CD4-positive, alpha-beta T cell treated with Interleukin-17A for 4 hours (primary cell): ENCODE measurements around the gene FAM20A.
"Not testable (repeated sequence)": the region's sequence is repeated elsewhere in the genome, so short reads cannot be mapped to it uniquely, and the experiment has no call there.

Source experiments
- DNase-seq: peaks from one replicate; pipeline ENCODE4 v3.0.0-alpha.2; 2020; ENCODE audit warnings: mixed read lengths

FAM20A gene

GRCh38 chr17:68587847-68588246 lies 13.3 kb downstream of the FAM20A start:
- DNase-seq: no peak

DNA sequence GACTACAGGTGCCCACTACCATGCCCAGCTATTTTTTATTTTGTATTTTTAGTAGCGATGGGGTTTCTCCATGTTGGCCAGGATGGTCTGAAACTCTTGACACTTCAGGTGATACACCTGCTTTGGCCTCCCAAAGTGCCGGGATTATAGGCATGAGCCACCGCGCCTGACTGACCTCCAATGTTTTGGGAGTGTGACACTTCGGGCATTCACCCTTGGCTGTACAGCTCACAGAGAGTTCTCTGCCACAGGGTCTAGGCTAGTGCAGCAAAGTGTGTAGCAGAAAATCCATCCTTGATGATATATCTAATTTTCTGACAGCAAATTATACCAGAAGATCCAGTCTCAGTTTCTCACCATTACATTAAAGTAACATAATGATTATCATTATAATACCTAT lies 14.1 kb downstream of the FAM20A start:
- DNase-seq: no peak

- DNase-seq: no peak
Observed at GRCh38 chr17:68585643-68586042, 15.5 kb downstream of the FAM20A start.

DNA sequence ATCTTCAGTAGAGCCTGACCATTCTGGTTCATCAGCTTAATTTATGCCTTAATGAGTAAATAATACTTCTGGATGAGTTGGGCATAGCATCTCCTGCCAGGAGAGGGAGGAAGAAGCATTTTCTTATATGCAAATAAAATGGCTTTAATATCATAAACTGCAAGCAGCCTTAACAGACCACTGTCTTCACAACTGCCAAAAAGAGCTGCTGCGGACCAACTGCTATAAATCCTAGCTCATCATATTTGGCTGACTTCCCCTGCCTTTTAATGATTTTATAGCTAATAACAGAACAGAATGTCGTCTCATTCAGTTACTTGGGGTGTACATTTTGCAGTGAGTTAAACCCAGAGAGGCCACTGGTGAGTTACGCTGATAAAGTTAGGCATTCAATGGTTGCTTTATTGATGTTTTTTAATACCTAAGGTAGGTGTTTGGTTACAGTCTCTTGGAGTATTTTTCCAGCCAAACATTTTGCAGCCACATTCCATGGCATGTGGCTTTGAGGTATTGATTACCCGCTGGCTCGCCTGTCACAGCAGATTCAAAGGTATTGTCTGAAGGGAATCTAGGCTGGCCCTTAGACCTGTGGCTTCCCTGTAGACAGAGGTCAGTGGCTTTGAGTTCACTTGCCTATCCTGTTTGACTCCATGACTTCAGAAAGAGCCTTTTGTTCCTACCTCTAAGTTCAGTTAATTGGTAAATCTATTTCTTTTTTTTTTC lies 16.4 kb downstream of the FAM20A start:
- no peak for DNase-seq

DNA sequence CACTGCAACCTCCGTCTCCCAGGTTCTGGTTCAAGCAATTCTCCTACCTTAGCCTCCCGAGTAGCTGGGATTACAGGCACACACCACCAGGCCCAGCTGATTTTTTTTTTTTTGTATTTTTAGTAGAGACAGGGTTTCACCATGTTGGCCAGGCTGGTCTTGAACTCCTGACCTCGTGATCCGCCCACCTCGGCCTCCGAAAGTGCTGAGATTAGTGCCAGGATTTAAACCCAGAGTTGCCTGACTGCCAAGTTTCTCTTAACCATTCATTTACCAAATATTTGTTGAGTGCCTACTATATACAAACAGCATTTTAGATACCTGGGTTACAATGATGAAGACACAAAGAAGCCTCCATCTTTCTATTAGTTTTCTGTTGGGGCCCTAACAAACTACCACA lies 18.3 kb downstream of the FAM20A start:
- not testable (repeated sequence) for DNase-seq

DNA sequence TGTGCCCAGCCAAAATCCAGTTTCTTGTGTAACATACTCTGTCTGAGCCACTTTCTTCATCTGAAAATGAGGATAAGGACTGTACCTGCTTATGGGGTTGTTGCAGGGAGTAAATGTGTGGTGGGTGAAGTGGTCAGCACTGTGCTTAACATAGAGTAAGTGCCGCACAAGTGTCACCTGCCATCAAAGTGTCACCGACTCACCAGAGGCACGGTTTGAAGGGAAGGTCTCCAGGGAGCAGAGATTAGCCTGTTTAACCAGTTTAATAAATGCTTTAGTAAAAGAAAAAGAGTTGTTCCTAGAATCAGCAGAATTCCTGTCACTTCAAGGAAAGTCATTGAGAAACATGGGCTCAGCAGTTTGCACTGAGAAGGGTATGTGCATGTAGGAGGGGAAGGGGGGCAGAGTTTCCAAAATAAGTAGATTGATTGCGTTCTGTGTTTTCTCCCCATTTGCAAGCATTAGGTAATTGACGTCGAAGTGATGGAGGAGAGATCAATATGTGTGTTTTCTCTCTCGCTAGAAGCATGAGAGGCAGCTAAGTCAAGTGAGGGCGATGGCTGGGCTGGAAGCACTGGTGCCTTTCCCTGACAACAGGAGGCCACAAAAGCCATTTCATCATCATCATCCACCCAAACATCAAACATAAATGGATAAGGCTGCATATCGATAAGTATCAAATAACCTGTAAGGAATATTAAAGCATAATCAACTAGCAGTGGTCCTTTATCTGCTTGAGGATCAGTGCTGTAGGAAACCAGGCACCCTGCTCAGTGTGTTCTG lies 19.1 kb downstream of the FAM20A start:
- no peak for DNase-seq

DNA sequence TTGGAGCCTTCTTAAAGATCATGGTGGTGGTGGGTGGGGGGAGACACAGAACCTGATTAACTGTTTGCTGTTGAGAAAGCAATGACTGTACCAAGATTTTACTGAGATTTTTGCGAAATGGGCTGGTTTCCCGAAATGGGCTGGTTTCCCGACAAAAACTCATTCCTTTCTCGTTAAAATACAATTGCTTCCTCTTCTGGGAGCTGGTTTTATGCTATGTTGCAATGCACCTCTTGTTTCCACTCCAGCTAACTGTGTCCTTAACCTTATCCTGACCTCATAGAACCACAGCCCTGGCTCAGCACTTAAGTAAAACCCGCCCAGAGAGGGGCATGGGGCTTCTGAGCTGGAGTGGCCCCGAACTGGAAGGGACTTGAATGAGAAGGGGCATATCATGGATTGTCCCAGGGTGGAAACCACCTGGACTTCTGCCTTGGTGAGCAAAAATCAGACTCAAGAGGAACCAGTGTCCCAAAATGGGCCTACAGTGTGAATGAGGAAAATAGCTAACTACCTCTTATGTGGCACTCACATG lies 20.9 kb downstream of the FAM20A start:
- no peak for DNase-seq

DNA sequence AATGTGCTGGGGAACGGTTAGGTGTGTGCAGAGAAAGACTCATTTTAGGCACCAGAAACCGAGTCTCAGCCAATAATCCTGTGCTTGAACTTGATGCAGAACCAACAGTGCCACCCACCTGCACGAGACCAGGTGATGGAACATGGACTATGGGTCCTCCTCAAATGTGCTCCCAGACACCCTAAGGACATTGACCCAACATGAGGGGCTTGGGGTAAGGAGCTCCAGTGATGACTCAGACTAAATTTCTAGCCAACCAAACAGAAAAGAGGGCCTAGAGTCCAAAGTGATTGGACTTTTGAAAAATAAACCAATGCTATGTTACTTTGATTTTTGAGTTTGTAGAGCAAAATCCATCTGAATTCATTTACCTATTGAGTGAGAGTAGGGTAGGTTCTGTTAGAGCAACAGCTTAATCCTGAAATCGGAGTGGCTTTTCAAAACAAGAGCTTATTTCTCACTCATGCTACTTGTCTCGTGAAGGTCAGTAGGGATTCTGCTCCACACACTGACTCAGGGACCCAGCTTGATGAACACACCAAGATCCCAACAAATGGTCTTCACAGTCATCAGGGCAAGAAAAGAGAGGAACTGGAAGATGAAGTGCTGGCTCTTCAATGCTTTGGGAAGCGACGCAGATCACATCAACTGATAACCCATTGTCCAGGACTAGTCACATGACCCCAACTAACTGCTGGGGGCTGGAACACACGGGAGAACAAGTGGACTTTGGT lies 21.8 kb downstream of the FAM20A start:
- no peak for DNase-seq

GRCh38 chr17:68578236-68578635 lies 22.9 kb downstream of the FAM20A start:
- DNase-seq: no peak

DNA sequence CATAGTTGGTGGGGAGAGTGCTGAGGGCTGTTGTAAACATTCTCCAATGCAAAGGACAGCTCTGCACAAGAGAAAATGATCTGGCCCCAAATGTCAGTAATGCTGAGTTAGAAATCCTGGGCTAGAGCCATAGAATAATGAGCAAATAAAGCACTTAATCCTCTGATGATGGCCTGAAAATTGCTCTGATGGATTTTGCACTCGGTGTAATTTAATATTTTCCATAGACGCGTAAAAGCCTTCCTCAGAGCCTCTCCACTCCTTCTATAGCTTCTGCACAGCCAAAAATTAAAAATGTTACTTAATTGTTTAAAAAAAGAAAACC lies 23.7 kb downstream of the FAM20A start:
- no peak for DNase-seq

DNA sequence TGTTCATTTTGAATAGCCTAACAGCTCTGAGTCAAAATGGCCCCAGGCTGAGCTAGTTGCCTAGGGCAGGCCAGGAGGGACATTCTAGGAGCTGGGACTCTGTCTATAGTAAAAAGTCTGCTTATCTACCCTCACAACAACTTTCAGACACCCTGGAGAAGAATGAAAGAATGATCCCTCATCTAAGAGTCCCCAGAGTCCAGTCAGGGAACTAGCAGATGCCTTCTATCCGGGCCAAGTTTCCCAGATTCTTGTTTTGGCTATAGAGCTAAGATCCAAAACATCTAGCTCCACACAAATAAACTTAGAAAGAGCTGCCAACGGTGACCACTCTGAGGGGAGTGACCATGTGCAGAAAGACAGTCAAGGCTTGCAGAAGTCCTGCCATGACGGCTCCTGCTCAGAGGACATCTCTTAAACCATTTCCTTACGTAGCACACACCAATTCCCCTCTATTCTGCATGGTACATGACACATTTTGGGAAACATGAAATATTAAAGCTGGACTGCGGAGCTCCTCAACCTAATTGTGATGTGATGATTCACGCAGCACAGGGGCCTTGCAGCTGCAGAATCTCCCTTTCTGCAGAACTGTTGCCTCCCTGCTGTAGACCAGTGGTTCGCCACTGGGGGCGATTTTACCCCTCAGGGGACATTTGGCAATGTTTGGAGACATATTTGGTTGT lies 24.2 kb downstream of the FAM20A start:
- no peak for DNase-seq

GRCh38 chr17:68576137-68576536 lies 25.0 kb downstream of the FAM20A start:
- DNase-seq: no peak

- no peak for DNase-seq
Observed at GRCh38 chr17:68573338-68573737, 27.8 kb downstream of the FAM20A start.

- DNase-seq: no peak
Observed at GRCh38 chr17:68572138-68572842, 28.9 kb downstream of the FAM20A start.

DNA sequence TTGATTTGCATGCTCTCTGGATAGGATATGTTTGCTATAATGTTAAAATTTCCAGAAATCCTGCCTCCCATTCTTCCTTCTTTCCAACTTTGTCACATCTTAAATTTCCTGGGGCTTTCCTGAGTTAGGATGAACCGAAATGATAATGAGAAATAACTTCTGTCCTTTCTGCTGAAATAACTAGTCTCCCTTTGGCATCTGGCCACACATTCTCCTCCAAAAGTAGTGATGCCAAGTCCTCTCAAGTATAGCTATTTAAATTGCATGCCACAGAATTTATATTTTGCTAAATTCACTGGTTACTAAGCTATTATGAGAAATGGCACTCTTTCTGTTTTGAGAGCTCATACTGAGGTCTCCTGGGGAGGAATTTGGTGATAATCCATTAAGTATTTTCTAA lies 30.6 kb downstream of the FAM20A start:
- no peak for DNase-seq

DNA sequence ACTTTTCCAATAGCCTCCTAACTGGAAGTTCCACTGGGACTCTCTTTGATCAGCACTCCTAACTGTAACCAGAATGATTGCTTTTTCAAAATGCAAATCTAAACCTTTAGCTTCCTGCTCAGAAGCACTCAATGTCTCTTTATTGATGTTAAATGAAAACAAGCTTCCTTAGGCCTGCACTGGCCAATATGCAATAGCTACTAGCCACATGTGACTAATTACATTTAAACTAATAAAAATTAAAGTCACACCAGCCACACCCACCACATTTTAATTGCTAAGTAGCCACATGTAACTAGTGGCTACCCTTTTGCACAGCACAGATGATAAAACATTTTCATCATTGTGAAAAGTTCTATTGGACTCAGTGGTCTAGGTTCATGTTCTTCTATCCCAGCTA lies 31.8 kb downstream of the FAM20A start:
- DNase-seq: no peak

DNA sequence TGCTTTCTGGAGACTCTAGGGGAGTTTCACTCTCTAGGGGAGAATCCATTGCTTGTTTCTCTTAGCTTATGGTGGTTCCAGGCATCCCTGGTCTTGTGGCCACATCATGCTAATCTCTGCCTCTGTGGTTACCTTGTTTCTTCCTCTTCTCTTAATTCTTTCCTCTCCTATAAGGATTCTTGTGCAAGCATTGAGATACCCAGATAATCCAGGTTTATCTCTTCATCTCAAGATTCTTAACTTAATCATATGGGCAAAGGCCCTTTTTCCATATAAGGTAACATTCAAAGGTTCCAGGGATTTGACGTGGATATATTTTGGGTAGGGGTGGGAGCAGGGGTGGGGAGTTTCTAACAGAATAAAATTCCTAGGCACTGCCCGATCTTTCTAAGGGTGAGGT lies 32.6 kb downstream of the FAM20A start:
- no peak for DNase-seq

GRCh38 chr17:68567581-68567980 lies 33.6 kb downstream of the FAM20A start:
- no peak for DNase-seq

DNA sequence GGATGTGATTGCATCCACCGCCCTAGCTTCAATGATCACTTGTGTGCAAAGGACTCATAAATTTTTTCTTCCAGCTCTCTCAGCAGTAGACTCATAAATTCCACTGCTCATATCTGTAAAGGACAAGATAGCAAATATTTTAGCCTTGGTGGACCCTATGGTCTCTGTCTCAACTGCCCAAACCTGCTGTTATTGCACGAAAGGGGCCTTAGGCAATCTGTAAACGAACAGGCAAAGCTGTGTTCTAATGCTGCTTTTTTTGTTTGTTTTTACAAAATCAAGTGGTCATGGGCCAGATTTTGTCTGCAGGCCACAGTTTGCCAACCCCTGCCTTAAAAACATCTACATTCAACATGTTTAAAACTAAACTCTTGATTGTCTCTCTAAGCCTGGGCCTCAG lies 34.1 kb downstream of the FAM20A start:
- no peak for DNase-seq

DNA sequence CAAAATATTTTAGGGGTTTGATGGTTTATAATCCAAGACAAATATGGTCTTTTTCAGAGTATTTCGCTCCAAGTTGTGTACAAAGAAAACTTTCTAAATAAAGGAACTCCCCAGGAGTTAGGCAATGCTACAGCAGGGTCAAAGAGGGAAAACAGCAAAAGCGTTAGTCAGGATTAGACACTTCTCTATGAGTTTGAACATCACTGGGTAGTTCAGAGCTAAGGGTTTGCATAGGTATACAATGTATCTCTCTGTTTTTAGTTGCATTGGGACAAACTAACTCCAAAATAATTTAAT lies 34.8 kb downstream of the FAM20A start:
- DNase-seq: no peak

- DNase-seq: no peak
Observed at GRCh38 chr17:68565661-68566441, 35.3 kb downstream of the FAM20A start.
